Measurements from ENCODE around the gene BEND5.

Gene BEND5

GRCh38 chr1:48773133-48773532 is 3.6 kb downstream of the BEND5 start (continued):
- TF ChIP-seq ZNF449 (tag by site-specific recombination; IDR thresholded peaks at IDR 0.05): no peak

- no peak overlapping the region for H3K4me3 ChIP-seq (ENCODE audit: low read depth, low read length)
- H3K9me3 ChIP-seq (ENCODE audit: control insufficient read depth, insufficient read depth, low read depth, low read length): no peaks in the 10 kb centered on the region
- CTCF ChIA-PET: interaction anchor here (1.0 kb wide), 2 partner anchors 45 to 95 kb away, joined by 3 to 4 read pairs; no protein-coding TSS in a partner anchor
- no peak overlapping the region for H3K27ac ChIP-seq (ENCODE audit: extremely low read depth, low read depth, low read length)
- no peaks in the 10 kb centered on the region for H3K4me1 ChIP-seq (ENCODE audit: control insufficient read depth, insufficient read depth, low read length)
- TF ChIP-seq ZSCAN18 (tag by site-specific recombination; IDR thresholded peaks at IDR 0.05) (no peak), ZNF404 (tag by site-specific recombination; IDR thresholded peaks at IDR 0.05) (no peak), ZNF629 (tag by site-specific recombination; IDR thresholded peaks at IDR 0.05) (no peak), ZNF341 (tag by site-specific recombination; IDR thresholded peaks at IDR 0.05; ENCODE audit: low read depth) (no peak), ZNF121 (tag by site-specific recombination; IDR thresholded peaks at IDR 0.05) (no peak), ZBTB20 (tag by site-specific recombination; IDR thresholded peaks at IDR 0.05) (no peak), ZNF530 (tag by site-specific recombination; IDR thresholded peaks at IDR 0.05; ENCODE audit: low read depth) (no peak), ZXDB (tag by site-specific recombination; IDR thresholded peaks at IDR 0.05) (no peak), KLF8 (tag by site-specific recombination; IDR thresholded peaks at IDR 0.05) (no peak), PBX3 (CRISPR knock-in tag; IDR thresholded peaks at IDR 0.05) (no peak), ZNF26 (tag by site-specific recombination; IDR thresholded peaks at IDR 0.05) (no peak)
- POLR2A ChIA-PET: no interaction called here
- H3K36me3 ChIP-seq (ENCODE audit: control insufficient read depth in 2 of 2, insufficient read depth in 1 of 2, low read length in 2 of 2): peaks cover 0 to 23% of the 10 kb centered on the region in 2 experiments; a peak in 2 of 3 replicates
Measured at GRCh38 chr1:48772211-48772610, 4.5 kb downstream of the BEND5 start.

GRCh38 chr1:48771561-48771960 is 5.1 kb downstream of the BEND5 start:
- no peak overlapping the region for H3K27ac ChIP-seq (ENCODE audit: extremely low read depth, low read depth, low read length)
- H3K4me1 ChIP-seq (ENCODE audit: control insufficient read depth, insufficient read depth, low read length): no peaks in the 10 kb centered on the region
- ChIA-PET POLR2A (no interaction called here), CTCF (interaction anchor here (0.7 to 1.0 kb wide), 2 partner anchors 10 to 94 kb away, joined by 3 to 4 read pairs; no protein-coding TSS in a partner anchor)
- no peak overlapping the region for H3K4me3 ChIP-seq (ENCODE audit: low read depth, low read length)
- peaks cover 0 to 30% of the 10 kb centered on the region in 2 experiments; a peak in 2 of 3 replicates for H3K36me3 ChIP-seq (ENCODE audit: control insufficient read depth in 2 of 2, insufficient read depth in 1 of 2, low read length in 2 of 2)
- no peaks in the 10 kb centered on the region for H3K9me3 ChIP-seq (ENCODE audit: control insufficient read depth, insufficient read depth, low read depth, low read length)
- TF ChIP-seq GLI4 (tag by site-specific recombination; IDR thresholded peaks at IDR 0.05): no peak
- TF ChIP-seq ZNF707 (tag by site-specific recombination; IDR thresholded peaks at IDR 0.05): no peak
- TF ChIP-seq ZNF121 (tag by site-specific recombination; IDR thresholded peaks at IDR 0.05): no peak
- no peak for TF ChIP-seq GLI2 (tag by site-specific recombination; IDR thresholded peaks at IDR 0.05; ENCODE audit: borderline replicate concordance, low read depth)
- no peak for TF ChIP-seq PRDM2 (tag by site-specific recombination; IDR thresholded peaks at IDR 0.05; ENCODE audit: borderline replicate concordance)
- no peak for TF ChIP-seq ZNF239 (tag by site-specific recombination; IDR thresholded peaks at IDR 0.05)
- TF ChIP-seq ZNF202 (tag by site-specific recombination; IDR thresholded peaks at IDR 0.05; ENCODE audit: borderline replicate concordance): no peak
- TF ChIP-seq ZNF133 (tag by site-specific recombination; IDR thresholded peaks at IDR 0.05): no peak
- TF ChIP-seq ZNF488 (tag by site-specific recombination; IDR thresholded peaks at IDR 0.05): no peak
- no peak for TF ChIP-seq KLF10 (tag by site-specific recombination; IDR thresholded peaks at IDR 0.05)
- TF ChIP-seq SCRT2 (tag by site-specific recombination; IDR thresholded peaks at IDR 0.05): no peak

Data from HEK293 (cell line).